Activated CD4-positive, CD25-positive, alpha-beta regulatory T cell treated with anti-CD3 and anti-CD28 coated beads, Interleukin-2, amount 50 U/mL, for 24 hours (primary cell): ENCODE data around the gene PKP1.

ENCODE experiments used
- ATAC-seq, 2 donors: fragments of 150-1000 bp; cut with Tn5 transposase; one replicate each; pipeline ENCODE4 v1.10.0; 2021; ENCODE audit warnings: mild to moderate bottlenecking in 1 of 2, moderate library complexity in 1 of 2

PKP1 gene

DNA sequence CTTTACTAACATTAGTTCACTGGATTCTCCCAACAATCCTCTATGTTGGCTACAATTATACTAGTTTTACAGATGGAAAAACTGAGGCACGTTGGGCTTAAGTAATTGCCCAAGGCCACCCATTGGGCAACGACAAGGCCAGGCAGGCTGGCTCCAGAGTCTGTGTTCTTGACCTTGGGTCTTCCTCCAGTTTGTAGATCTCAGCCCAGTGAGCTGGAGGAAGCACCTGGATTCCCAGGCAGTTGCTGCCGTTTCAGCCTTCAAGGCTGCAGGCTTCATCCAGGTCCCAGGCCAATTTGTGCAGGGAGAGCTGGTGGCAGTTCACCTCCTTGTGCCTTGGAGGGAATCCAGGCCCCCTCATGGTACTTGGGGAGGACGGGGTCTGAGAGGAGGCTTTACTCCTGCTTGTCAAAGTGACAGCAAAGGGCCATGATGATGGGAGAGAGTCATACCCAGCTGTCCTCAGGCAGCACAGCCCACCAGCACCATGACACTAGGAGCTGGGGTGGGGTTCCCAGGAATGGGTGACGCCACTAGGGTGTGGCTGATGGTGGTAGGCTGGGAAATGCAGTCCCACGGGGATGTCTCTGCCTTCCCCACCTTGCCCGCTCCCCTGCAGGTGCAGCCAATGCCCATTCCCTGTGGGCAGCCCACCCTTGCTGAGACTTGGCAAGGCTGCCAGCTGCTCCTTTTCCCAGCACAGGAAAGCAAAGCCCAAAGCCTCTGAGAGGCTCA lies 27.1 kb downstream of the PKP1 start:
- ATAC-seq, result no peak

DNA sequence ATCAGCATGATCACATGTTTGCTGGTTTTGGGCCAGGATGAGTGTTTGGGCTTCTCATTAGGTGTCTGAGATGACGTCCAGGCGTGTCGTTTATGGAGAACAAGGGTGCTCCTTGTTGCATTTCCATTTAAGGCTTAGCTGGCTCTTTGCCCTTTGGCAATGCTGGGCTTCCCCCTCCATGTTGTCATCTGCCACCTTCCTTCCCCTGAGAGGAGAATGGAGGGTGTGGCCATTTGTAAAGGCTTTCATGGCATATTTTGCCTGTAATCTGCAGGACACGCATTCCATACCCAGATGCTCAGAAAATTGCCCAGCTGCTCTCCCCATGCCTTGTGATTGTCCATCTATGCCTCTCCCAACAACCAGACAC lies 27.7 kb downstream of the PKP1 start:
- ATAC-seq, result no peak

- ATAC-seq, result no peak
Observed at GRCh38 chr1:201311356-201312011, 28.2 kb downstream of the PKP1 start.

- ATAC-seq, result no peak
Observed at GRCh38 chr1:201312298-201312697, 29.0 kb downstream of the PKP1 start.

- no peak for ATAC-seq
Observed at GRCh38 chr1:201313086-201313485, 29.8 kb downstream of the PKP1 start.

GRCh38 chr1:201316556-201316955 lies 33.2 kb downstream of the PKP1 start:
- ATAC-seq, result no peak

DNA sequence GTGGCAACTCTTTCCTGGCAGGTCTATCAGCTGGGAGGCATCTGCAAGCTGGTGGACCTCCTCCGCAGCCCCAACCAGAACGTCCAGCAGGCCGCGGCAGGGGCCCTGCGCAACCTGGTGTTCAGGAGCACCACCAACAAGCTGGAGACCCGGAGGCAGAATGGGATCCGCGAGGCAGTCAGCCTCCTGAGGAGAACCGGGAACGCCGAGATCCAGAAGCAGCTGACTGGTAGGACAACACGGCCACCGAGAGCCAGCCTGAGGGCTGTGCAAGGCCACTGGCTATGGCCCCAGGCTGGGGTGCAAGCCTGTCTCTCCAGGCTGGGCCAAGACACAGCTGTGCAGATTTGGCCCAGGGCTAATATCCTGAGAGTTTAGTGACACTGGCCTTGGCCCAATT lies 34.2 kb downstream of the PKP1 start:
- no peak for ATAC-seq

DNA sequence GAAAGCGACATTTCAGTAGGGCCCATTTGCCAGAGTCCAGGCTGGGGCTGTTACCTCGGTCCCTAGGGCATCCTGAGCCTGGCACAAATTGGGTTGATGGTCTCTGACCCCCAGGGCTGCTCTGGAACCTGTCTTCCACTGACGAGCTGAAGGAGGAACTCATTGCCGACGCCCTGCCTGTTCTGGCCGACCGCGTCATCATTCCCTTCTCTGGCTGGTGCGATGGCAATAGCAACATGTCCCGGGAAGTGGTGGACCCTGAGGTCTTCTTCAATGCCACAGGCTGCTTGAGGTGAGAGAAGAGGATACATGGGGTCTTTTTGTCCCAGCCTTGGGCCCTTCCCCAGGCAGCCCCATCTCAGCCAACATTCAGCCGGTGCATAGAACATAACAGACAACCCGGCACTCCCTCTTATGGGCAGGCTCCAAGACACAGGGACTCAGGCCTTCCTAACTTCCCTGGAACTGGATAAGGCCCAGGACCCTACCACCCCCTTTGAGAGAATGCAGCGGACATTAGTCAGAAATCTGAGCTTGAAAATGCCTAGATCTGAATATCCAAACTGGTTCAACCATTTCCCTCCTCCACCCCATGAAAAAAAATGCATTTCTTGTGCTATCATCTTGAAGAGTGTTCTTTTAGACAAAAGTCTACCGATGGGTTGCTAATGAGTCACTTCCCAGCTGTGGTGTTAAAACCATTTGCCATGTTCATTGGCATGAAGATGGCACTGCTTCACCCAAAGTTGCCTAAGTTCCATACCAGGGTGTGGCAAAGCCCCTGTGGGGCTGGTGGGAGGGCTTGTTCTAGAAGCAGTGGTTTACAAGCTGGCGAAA lies 35.4 kb downstream of the PKP1 start:
- ATAC-seq, result no peak

DNA sequence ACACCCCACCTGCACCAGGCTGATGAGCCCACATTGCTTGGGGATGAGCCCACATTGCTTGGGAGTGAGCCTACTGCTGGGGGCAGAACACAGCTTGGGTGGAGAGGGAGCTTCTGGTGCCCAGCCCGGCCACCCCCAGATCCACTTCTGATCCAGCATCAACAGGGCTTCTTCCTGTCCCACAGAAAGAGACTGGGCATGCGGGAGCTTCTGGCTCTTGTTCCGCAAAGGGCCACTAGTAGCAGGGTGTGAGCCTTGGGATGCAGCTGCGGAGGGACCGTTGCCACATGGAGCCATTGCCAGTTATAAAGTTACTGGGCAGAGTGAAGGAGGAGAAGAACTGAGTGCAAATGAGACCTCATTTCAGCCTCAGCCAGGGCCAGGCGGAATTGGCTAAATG lies 36.3 kb downstream of the PKP1 start:
- no peak for ATAC-seq

DNA sequence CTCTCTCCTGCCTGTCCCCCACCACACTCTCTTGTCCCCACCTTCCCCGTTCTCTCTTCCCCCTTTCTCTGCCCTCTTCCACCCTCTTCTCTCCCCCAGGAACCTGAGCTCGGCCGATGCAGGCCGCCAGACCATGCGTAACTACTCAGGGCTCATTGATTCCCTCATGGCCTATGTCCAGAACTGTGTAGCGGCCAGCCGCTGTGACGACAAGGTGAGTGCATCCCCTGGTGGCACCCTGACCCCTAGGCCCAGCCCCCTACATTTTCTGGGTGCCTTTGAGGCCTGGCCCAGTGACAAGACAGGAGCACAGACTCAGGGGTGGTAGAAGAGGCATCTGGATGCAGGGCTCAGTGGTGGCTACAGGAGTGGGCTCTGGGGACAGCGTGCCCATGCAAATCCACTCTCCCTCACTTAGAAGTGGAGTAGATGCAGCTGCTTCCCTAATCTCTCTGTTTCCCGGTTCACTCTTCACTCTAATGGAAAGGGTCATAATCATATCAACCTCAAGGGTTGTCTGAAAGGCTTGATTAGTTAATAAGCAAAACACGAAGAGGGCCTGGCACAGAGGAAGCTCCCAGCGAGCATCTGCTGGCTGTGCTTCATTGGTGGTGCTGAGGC lies 37.0 kb downstream of the PKP1 start:
- ATAC-seq, result no peak

DNA sequence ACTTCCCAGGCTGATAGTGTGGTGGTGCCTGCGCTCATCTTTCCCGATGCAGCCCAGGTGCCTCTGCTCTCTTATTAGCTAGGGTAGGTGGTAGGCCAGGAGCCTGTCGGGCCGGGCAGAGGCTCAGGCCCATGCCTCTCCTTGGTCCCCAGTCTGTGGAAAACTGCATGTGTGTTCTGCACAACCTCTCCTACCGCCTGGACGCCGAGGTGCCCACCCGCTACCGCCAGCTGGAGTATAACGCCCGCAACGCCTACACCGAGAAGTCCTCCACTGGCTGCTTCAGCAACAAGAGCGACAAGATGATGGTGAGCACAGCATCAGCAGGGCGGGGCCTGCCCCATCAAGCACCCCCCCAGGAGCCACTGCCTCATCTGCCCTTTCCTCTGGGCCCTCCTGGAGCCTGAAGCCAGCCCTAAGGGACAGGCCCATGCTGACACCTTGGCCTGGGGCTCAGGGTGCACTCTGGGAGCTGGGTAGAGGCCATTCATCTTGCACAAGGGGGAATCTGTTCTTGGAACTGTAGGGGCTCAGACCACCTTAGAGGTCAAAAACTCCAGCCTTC lies 38.6 kb downstream of the PKP1 start:
- ATAC-seq, result no peak

DNA sequence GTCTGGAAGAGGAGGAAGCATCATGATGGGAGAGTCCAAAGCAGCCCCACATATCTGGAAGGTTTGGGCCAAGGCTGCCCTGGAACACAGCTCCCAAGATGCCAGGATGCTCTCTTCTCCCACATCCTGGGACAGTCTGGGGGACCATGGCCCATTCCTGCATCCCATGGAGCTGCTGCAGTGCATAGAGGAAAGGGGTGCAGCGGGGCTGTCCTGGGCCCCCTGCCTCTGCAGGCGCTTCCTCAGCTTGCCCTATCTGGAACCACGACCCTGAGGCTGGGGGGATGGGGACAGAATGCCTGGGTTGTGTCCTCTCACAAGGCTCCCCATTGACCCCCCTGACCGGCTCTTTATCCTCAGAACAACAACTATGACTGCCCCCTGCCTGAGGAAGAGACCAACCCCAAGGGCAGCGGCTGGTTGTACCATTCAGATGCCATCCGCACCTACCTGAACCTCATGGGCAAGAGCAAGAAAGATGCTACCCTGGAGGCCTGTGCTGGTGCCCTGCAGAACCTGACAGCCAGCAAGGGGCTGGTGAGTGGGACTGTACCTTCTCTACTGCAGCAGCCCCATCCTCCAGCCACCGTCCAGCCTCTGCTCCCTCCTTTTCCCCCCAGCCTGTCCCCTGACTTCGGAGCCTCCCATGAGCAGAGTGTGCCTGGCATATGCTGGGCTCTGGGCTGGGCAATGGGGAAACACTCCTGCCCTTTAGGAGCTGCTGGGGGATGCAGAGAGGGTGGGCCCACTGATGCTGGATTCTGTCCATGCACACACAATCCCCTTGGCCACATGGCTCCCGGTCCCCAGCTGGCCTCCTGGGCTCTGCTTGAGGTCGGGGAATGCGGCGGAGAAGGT lies 39.6 kb downstream of the PKP1 start:
- ATAC-seq, result no peak

GRCh38 chr1:201324306-201324705 lies 41.0 kb downstream of the PKP1 start:
- no peak for ATAC-seq

GRCh38 chr1:201324821-201325677 lies 41.7 kb downstream of the PKP1 start:
- no peak for ATAC-seq

GRCh38 chr1:201325678-201326060 lies 42.4 kb downstream of the PKP1 start:
- ATAC-seq, result no peak

- no peak for ATAC-seq
Observed at GRCh38 chr1:201326710-201327109, 43.4 kb downstream of the PKP1 start.

GRCh38 chr1:201327687-201328240 lies 44.5 kb downstream of the PKP1 start:
- ATAC-seq, result no peak

GRCh38 chr1:201328576-201328975 lies 45.3 kb downstream of the PKP1 start:
- no peak for ATAC-seq

DNA sequence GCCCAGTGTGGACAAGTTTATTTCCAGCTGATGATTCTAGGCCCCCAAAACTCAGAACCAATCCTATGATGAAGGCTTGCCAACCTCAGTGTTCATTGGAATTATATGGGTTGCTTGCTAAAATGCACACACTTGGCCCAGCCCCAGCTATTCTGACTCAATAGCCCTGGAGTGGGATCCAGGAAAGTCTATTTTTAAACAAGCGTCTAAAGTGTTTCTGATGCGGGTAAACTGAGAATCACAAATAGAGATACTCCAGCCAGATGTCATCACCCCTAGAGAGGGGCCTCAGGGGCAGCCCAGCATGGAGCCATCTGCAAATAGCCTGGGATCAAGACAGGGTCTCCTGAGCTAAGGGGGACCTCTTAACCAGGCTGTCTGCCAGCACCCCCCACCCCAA lies 46.0 kb downstream of the PKP1 start:
- no peak for ATAC-seq

- ATAC-seq, result no peak
Observed at GRCh38 chr1:201329801-201330200, 46.5 kb downstream of the PKP1 start.

DNA sequence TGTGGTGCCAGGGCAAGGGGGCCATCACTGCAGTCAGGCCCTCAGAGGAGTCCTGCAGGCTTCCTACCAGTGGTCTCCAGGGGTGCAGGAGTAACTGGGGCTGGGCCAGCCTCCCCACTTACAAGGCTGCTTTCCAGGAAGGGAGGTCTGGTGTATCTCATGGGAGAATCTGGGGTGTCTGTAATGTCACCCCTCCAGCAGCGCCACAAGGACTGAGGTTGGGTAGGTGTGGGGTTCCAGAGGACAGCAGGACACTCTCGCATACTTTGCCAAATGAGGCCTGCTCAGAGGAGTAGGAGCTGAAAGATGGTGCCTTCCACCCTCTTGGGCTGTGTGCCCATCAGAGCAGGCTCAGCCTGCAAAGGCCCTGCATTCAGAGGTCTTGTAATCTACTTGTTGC lies 47.2 kb downstream of the PKP1 start:
- ATAC-seq, result no peak
